HEK293 (cell line): ENCODE measurements around the gene GDPD5.

Experiments
- HOXA7 ChIP-seq: sonication (generic); formaldehyde crosslinking; IDR thresholded peaks from 2 replicates; pipeline ENCODE4 v1.8.1; 2022; ENCODE audit warnings: missing genetic modification reagents, borderline replicate concordance
- ZEB2 ChIP-seq: fragments of 450-650 bp; formaldehyde crosslinking; IDR thresholded peaks from 2 replicates; pipeline ENCODE4 v1.5.1; 2016; ENCODE audit warnings: missing biosample characterization, missing genetic modification characterization
- ZNF302 ChIP-seq: fragments of 450-650 bp; formaldehyde crosslinking; IDR thresholded peaks from 2 replicates; pipeline ENCODE4 v1.5.1; 2016; ENCODE audit warnings: missing biosample characterization, missing genetic modification characterization, low read depth
- ZNF530 ChIP-seq: fragments of 450-650 bp; formaldehyde crosslinking; IDR thresholded peaks from 2 replicates; pipeline ENCODE4 v1.5.1; 2016; ENCODE audit warnings: low read depth, missing biosample characterization, missing genetic modification characterization
- ZNF610 ChIP-seq: fragments of 450-650 bp; formaldehyde crosslinking; IDR thresholded peaks from 2 replicates; pipeline ENCODE4 v1.5.1; 2016; ENCODE audit warnings: missing biosample characterization, missing genetic modification characterization, borderline replicate concordance
- ZNF785 ChIP-seq: fragments of 450-650 bp; formaldehyde crosslinking; IDR thresholded peaks from 2 replicates; pipeline ENCODE4 v1.5.1; 2016; ENCODE audit warnings: missing biosample characterization, missing genetic modification characterization
- TF ChIP-seq, protein P1 (sequence below): fragments of 450-650 bp; formaldehyde crosslinking; IDR thresholded peaks from 2 replicates; pipeline ENCODE4 v1.5.1; 2016; ENCODE audit warnings: missing biosample characterization, missing genetic modification characterization

DNA sequence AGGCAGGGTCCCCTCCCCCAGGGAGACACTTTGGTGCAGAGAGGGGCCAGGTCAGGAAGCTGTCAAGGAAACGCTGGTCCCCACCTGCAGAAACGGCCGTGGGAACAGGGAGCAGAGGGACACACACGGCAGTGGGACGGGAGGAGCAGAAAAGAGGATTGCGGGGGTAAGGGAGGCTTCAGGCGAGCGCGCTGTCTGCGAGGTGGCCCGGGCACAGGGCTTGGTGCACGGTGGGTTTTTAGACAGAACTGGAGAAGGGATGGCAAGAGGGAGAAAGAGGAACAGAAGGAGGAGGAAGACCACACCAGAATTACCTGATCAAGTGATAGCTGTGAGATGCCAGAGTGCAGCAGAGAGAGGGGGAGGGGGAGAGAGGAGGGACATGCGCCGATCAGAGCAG is 86.7 kb downstream of the GDPD5 start:
- TF ChIP-seq, protein P1, sequence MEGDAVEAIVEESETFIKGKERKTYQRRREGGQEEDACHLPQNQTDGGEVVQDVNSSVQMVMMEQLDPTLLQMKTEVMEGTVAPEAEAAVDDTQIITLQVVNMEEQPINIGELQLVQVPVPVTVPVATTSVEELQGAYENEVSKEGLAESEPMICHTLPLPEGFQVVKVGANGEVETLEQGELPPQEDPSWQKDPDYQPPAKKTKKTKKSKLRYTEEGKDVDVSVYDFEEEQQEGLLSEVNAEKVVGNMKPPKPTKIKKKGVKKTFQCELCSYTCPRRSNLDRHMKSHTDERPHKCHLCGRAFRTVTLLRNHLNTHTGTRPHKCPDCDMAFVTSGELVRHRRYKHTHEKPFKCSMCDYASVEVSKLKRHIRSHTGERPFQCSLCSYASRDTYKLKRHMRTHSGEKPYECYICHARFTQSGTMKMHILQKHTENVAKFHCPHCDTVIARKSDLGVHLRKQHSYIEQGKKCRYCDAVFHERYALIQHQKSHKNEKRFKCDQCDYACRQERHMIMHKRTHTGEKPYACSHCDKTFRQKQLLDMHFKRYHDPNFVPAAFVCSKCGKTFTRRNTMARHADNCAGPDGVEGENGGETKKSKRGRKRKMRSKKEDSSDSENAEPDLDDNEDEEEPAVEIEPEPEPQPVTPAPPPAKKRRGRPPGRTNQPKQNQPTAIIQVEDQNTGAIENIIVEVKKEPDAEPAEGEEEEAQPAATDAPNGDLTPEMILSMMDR (tag by site-specific recombination): no peak
- TF ChIP-seq ZNF530 (tag by site-specific recombination) (no peak), ZNF785 (tag by site-specific recombination) (no peak), ZNF302 (tag by site-specific recombination) (no peak), ZNF610 (no peak), ZEB2 (tag by site-specific recombination) (no peak), HOXA7 (CRISPR knock-in tag) (no peak)
